SU-DHL-6 (cell line): ENCODE data around the gene ABCB1.
A peak's percentile ranks its signal among the peaks of the same experiment; 100 is the strongest.

Experiments used
- H2AFZ ChIP-seq: fragments of 200-600 bp; sonication (generic); 2 replicates; pipeline ENCODE4 v1.6.1; 2014; ENCODE audit warnings: low read depth, mild to moderate bottlenecking, moderate library complexity, mixed read lengths, antibody characterized with exemption, low read length; ENCODE audit not compliant: severe bottlenecking
- H3F3A ChIP-seq: fragments of 200-600 bp; shearing (Covaris generic); 2 replicates; pipeline ENCODE4 v1.6.0; 2016; ENCODE audit warnings: antibody characterized with exemption, mild to moderate bottlenecking; ENCODE audit not compliant: insufficient read depth
- H3K27ac ChIP-seq: fragments of 200-600 bp; sonication (generic); 2 replicates; pipeline ENCODE4 v1.5.1; 2016; ENCODE audit warnings: low read depth, mild to moderate bottlenecking, low read length, moderate library complexity, mixed read lengths
- H3K27me3 ChIP-seq: fragments of 200-600 bp; sonication (generic), shearing (Covaris generic); 2 replicates; pipeline ENCODE4 v1.6.0; 2014; ENCODE audit warnings: mild to moderate bottlenecking, low read length
- H3K36me3 ChIP-seq: fragments of 200-600 bp; sonication (generic); 2 replicates; pipeline ENCODE4 v1.6.1; 2014; ENCODE audit warnings: mild to moderate bottlenecking, low read length, mixed read lengths
- H3K4me2 ChIP-seq: fragments of 300-600, 200-600 bp; shearing (Covaris generic), sonication (generic); 2 replicates; pipeline ENCODE4 v1.6.0; 2014; ENCODE audit warnings: low read length, low read depth, mild to moderate bottlenecking; ENCODE audit not compliant: poor library complexity, severe bottlenecking
- H3K4me3 ChIP-seq: fragments of 200-600 bp; sonication (generic); 2 replicates; pipeline ENCODE4 v1.5.1; 2014; ENCODE audit warnings: antibody characterized with exemption, low read length, mild to moderate bottlenecking, mixed read lengths; ENCODE audit not compliant: insufficient read depth, poor library complexity, severe bottlenecking
- H3K79me2 ChIP-seq: fragments of 200-600 bp; sonication (generic); 2 replicates; pipeline ENCODE4 v1.6.1; 2014; ENCODE audit warnings: mild to moderate bottlenecking, low read length, moderate library complexity; ENCODE audit not compliant: insufficient read depth
- H3K9ac ChIP-seq: fragments of 200-600 bp; sonication (generic); 2 replicates; pipeline ENCODE4 v1.7.0; 2014; ENCODE audit warnings: mild to moderate bottlenecking, low read length
- H3K9me2 ChIP-seq: fragments of 200-600 bp; sonication (generic); replicated peaks from 2 replicates; pipeline ENCODE4 v1.6.1; 2014; ENCODE audit warnings: low read length; ENCODE audit not compliant: insufficient read depth
- H3K9me3 ChIP-seq: fragments of 200-600 bp; sonication (generic); 2 replicates; pipeline ENCODE4 v1.6.1; 2014; ENCODE audit warnings: low read length, mixed read lengths; ENCODE audit not compliant: insufficient read depth
- H4K20me1 ChIP-seq: fragments of 200-600 bp; sonication (generic); 2 replicates; pipeline ENCODE4 v1.6.1; 2014; ENCODE audit warnings: low read depth, mild to moderate bottlenecking, antibody characterized with exemption, low read length, moderate library complexity, mixed read lengths
- EZH2phosphoT487 ChIP-seq: fragments of 200-600 bp; sonication (generic), shearing (Covaris generic); conservative IDR thresholded peaks from 2 replicates; pipeline ENCODE4 v1.6.1; 2018; ENCODE audit warnings: mild to moderate bottlenecking, antibody characterized with exemption, low read length, moderate library complexity, mixed read lengths
- TF ChIP-seq, protein P1 (sequence below): fragments of 200-600 bp; sonication (generic); IDR thresholded peaks from one replicate; pipeline ENCODE4 v1.5.1; 2017; ENCODE audit warnings: antibody characterized with exemption, mild to moderate bottlenecking, low read length, moderate library complexity; ENCODE audit not compliant: insufficient read depth, poor library complexity, severe bottlenecking

Gene ABCB1

GRCh38 chr7:87506246-87507180, 94.2 kb downstream of the ABCB1 start:
- H3K9me3 ChIP-seq, result no peaks in the 10 kb centered on the region
- no peak overlapping the region for H3K27ac ChIP-seq
- H4K20me1 ChIP-seq, result no peaks in the 10 kb centered on the region
- TF ChIP-seq, protein P1, sequence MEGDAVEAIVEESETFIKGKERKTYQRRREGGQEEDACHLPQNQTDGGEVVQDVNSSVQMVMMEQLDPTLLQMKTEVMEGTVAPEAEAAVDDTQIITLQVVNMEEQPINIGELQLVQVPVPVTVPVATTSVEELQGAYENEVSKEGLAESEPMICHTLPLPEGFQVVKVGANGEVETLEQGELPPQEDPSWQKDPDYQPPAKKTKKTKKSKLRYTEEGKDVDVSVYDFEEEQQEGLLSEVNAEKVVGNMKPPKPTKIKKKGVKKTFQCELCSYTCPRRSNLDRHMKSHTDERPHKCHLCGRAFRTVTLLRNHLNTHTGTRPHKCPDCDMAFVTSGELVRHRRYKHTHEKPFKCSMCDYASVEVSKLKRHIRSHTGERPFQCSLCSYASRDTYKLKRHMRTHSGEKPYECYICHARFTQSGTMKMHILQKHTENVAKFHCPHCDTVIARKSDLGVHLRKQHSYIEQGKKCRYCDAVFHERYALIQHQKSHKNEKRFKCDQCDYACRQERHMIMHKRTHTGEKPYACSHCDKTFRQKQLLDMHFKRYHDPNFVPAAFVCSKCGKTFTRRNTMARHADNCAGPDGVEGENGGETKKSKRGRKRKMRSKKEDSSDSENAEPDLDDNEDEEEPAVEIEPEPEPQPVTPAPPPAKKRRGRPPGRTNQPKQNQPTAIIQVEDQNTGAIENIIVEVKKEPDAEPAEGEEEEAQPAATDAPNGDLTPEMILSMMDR, result peak; percentile 47
- no peak for TF ChIP-seq EZH2phosphoT487
- H3K79me2 ChIP-seq, result no peaks in the 10 kb centered on the region
- no peaks in the 10 kb centered on the region for H3K27me3 ChIP-seq
- H3K36me3 ChIP-seq, result no peaks in the 10 kb centered on the region
- H3K9ac ChIP-seq, result no peak overlapping the region
- no peak overlapping the region for H3K4me3 ChIP-seq
- no peak overlapping the region for H2AFZ ChIP-seq
- no peak overlapping the region for H3K4me2 ChIP-seq
- no peaks in the 10 kb centered on the region for H3K9me2 ChIP-seq
- H3F3A ChIP-seq, result no peaks in the 10 kb centered on the region

GRCh38 chr7:87505557-87506245, 95.0 kb downstream of the ABCB1 start:
- Histone ChIP-seq H2AFZ (no peak overlapping the region), H3K36me3 (no peaks in the 10 kb centered on the region), H3K4me3 (no peak overlapping the region), H3K9me2 (no peaks in the 10 kb centered on the region), H3K79me2 (no peaks in the 10 kb centered on the region), H3K9me3 (no peaks in the 10 kb centered on the region), H3K27me3 (no peaks in the 10 kb centered on the region), H3K4me2 (no peak overlapping the region), H4K20me1 (no peaks in the 10 kb centered on the region), H3F3A (no peaks in the 10 kb centered on the region), H3K9ac (no peak overlapping the region), H3K27ac (no peak overlapping the region)
- TF ChIP-seq, protein P1, result no peak

GRCh38 chr7:87505122-87505521, 95.6 kb downstream of the ABCB1 start:
- Histone ChIP-seq H3K79me2 (no peaks in the 10 kb centered on the region), H3K27me3 (no peaks in the 10 kb centered on the region), H3K9me2 (no peaks in the 10 kb centered on the region), H3K36me3 (no peaks in the 10 kb centered on the region), H3K27ac (no peak overlapping the region), H3K4me3 (no peak overlapping the region), H2AFZ (no peak overlapping the region), H3F3A (no peaks in the 10 kb centered on the region), H4K20me1 (no peaks in the 10 kb centered on the region), H3K9ac (no peak overlapping the region), H3K9me3 (no peaks in the 10 kb centered on the region), H3K4me2 (no peak overlapping the region)
- TF ChIP-seq EZH2phosphoT487, result no peak
- TF ChIP-seq, protein P1, result no peak
